Brain pericyte (primary cell): ENCODE measurements around the gene NAALADL2.
"Not testable (repeated sequence)": the region's sequence is repeated elsewhere in the genome, so short reads cannot be mapped to it uniquely, and the experiment has no call there.

Experiments
- DNase-seq: peaks from one replicate; pipeline ENCODE4 v3.0.0-alpha.2; 2012; ENCODE audit warnings: low read depth, low spot score

NAALADL2 gene

GRCh38 chr3:175571096-175571495 is 712.0 kb downstream of the NAALADL2 start:
- DNase-seq = no peak

GRCh38 chr3:175573226-175573625 is 714.1 kb downstream of the NAALADL2 start:
- no peak for DNase-seq

GRCh38 chr3:175580318-175580717 is 721.2 kb downstream of the NAALADL2 start:
- DNase-seq = no peak

- DNase-seq = no peak
Observed at GRCh38 chr3:175585898-175586297, 726.8 kb downstream of the NAALADL2 start.

GRCh38 chr3:175590745-175591144 is 731.6 kb downstream of the NAALADL2 start:
- no peak for DNase-seq

GRCh38 chr3:175591375-175591774 is 732.2 kb downstream of the NAALADL2 start:
- DNase-seq = no peak

GRCh38 chr3:175593331-175593730 is 734.2 kb downstream of the NAALADL2 start:
- no peak for DNase-seq

GRCh38 chr3:175598740-175599139 is 739.6 kb downstream of the NAALADL2 start:
- no peak for DNase-seq

GRCh38 chr3:175601521-175601920 is 742.4 kb downstream of the NAALADL2 start:
- DNase-seq = no peak

GRCh38 chr3:175605851-175606250 is 746.7 kb downstream of the NAALADL2 start:
- DNase-seq = no peak

- DNase-seq = no peak
Observed at GRCh38 chr3:175606650-175607318, 747.6 kb downstream of the NAALADL2 start.

GRCh38 chr3:175608356-175608755 is 749.2 kb downstream of the NAALADL2 start:
- no peak for DNase-seq

- no peak for DNase-seq
Observed at GRCh38 chr3:175608911-175609310, 749.8 kb downstream of the NAALADL2 start.

- DNase-seq = no peak
Observed at GRCh38 chr3:175612487-175613196, 753.5 kb downstream of the NAALADL2 start.

GRCh38 chr3:175614107-175614506 is 755.0 kb downstream of the NAALADL2 start:
- DNase-seq = not testable (repeated sequence)

GRCh38 chr3:175617247-175617646 is 758.1 kb downstream of the NAALADL2 start:
- no peak for DNase-seq

GRCh38 chr3:175619369-175619768 is 760.2 kb downstream of the NAALADL2 start:
- no peak for DNase-seq

GRCh38 chr3:175620093-175620492 is 761.0 kb downstream of the NAALADL2 start:
- DNase-seq = no peak

GRCh38 chr3:175620532-175620931 is 761.4 kb downstream of the NAALADL2 start:
- no peak for DNase-seq

GRCh38 chr3:175640958-175641357 is 781.8 kb downstream of the NAALADL2 start:
- DNase-seq = no peak

- DNase-seq = no peak
Observed at GRCh38 chr3:175646865-175647264, 787.7 kb downstream of the NAALADL2 start.

- DNase-seq = no peak
Observed at GRCh38 chr3:175648899-175649298, 789.8 kb downstream of the NAALADL2 start.

GRCh38 chr3:175651716-175652115 is 792.6 kb downstream of the NAALADL2 start:
- no peak for DNase-seq
